Endothelial cell of umbilical vein (primary cell): Measurements from ENCODE around the gene HSPA9.

ENCODE experiments used
- CTCF ChIP-seq, 2 donors: IDR thresholded peaks; 1 replicate in 1 of 2; 2 replicates in 1 of 2; pipeline ENCODE4 v1.5.1; 2011; ENCODE audit warnings: low read length in 2 of 2, mild to moderate bottlenecking in 2 of 2, moderate library complexity in 2 of 2, control low read depth in 1 of 2, inconsistent platforms in 1 of 2, low read depth in 1 of 2; ENCODE audit not compliant: insufficient read depth in 1 of 2; ENCODE audit errors: extremely low read depth in 1 of 2
- EZH2 ChIP-seq: IDR thresholded peaks from 2 replicates; pipeline ENCODE4 v1.6.1; 2012; ENCODE audit warnings: borderline replicate concordance, low read depth, mild to moderate bottlenecking, moderate library complexity, low read length, inconsistent platforms; ENCODE audit not compliant: severe bottlenecking
- GATA2 ChIP-seq: IDR thresholded peaks from 2 replicates; pipeline ENCODE4 v1.7.0; 2011; ENCODE audit warnings: low read depth, mild to moderate bottlenecking, moderate library complexity, mixed read lengths, low read length; ENCODE audit not compliant: insufficient read length, insufficient read depth
- POLR2A ChIP-seq: IDR thresholded peaks from 2 replicates; pipeline ENCODE4 v1.6.1; 2012; ENCODE audit warnings: low read depth, mild to moderate bottlenecking, control low read depth, low read length
- POLR2AphosphoS5 ChIP-seq: IDR thresholded peaks from 2 replicates; pipeline ENCODE4 v1.6.1; 2012; ENCODE audit warnings: low read depth, mild to moderate bottlenecking, control low read depth, low read length, moderate library complexity; ENCODE audit not compliant: insufficient read depth
- TF ChIP-seq, protein P1 (sequence below): IDR thresholded peaks from 2 replicates; pipeline ENCODE4 v1.6.1; 2011; ENCODE audit not compliant: insufficient read depth, insufficient read length

DNA sequence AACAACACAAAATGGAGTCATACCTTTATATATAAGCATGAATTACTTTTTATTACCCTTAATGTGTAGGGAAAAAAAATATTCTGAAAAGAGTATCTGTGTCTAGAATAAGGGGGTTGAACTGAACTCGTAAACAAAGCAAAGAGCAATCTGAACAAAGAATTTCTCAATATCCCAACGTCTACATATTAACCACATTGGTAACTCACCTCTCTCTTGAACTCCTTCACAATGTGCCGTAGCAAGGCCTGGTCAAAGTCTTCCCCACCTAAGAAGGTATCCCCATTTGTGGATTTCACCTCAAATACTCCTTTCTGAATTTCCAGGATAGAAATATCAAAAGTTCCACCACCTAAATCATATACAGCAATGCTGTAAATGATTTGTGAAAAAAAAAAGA is 8.4 kb downstream of the HSPA9 start:
- TF ChIP-seq CTCF (IDR thresholded peaks at IDR 0.05; ENCODE audit: extremely low read depth in 1 of 2, insufficient read depth in 1 of 2, low read depth in 1 of 2, low read length in 2 of 2) (no peak), POLR2A (no peak), GATA2 (no peak), EZH2 (no peak), POLR2AphosphoS5 (no peak)
- TF ChIP-seq, protein P1, sequence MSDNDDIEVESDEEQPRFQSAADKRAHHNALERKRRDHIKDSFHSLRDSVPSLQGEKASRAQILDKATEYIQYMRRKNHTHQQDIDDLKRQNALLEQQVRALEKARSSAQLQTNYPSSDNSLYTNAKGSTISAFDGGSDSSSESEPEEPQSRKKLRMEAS: no peak
